Dendritic cell treated with granulocyte-macrophage colony-stimulating factor and Interleukin-4, amounts not matched to agents 40 ng/mL and 50 ng/mL, for 4 days (primary cell): ENCODE measurements around the gene CCDC174.

ENCODE experiments used
- H3K27ac Mint-ChIP-seq: one replicate; pipeline ENCODE4 v1.8.0; 2022; ENCODE audit warnings: mild to moderate bottlenecking, mixed read lengths
- H3K27me3 Mint-ChIP-seq: one replicate; pipeline ENCODE4 v1.8.0; 2022; ENCODE audit warnings: mild to moderate bottlenecking, mixed read lengths
- H3K36me3 Mint-ChIP-seq: one replicate; pipeline ENCODE4 v1.8.0; 2022; ENCODE audit warnings: low read depth, mixed read lengths
- H3K4me1 Mint-ChIP-seq: one replicate; pipeline ENCODE4 v1.8.0; 2022; ENCODE audit warnings: low read depth, mixed read lengths
- H3K4me3 Mint-ChIP-seq: one replicate; pipeline ENCODE4 v1.8.0; 2022; ENCODE audit warnings: mild to moderate bottlenecking, moderate library complexity, mixed read lengths
- H3K9me3 Mint-ChIP-seq: one replicate; pipeline ENCODE4 v1.8.0; 2022; ENCODE audit warnings: mixed read lengths
- intact Hi-C: fragments of 100-400 bp; cut with micrococcal nuclease; formaldehyde crosslinking; loops from one replicate; pipeline ENCODE4 v1.15.0; 2022

CCDC174 gene

DNA sequence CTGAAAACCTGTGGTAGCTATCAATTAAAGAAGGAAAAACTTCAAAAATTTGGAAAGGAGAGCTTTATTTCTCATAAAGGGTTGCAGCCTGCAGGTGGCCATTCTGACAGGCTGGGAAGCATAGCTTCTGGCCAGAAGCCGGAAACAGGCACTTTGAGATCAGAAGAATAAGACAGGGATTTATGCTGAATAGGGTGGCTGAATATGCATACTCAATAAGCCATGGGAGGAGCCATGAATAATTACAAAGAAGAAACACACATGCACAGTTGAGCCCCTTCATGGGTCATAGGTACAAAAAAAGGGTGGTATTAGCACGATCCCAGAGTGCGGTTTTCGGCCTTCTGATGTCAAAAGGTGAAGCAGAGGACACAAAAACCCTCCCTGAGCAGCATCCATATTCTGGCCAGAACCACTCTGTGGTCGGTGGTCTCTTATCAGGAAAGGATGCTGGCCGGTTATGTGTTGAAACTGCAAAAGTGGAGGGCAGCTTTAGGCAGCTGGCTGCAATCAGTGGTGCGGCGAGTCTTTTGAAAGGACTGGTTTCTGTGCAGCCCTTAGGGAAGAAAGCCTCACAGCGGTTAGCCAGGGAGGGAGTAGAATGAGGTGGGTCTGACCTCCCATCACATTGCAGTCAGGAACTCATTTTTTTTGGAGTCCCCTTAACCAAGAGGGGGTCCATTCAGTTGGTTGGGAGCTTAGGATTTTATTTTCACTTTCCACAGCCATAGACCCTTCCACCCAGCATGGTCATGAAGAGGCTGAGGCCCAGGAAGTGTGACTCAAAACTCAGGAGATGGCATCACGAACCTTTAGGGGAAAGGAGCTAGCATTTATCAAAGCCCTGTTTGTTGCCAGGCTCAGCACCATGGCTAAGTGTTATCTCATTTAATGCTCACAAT lies 34.7 kb upstream of the CCDC174 start:
- intact Hi-C loops, result no loop called here
- H3K36me3 Mint-ChIP-seq, result no peaks in the 10 kb centered on the region
- H3K4me3 Mint-ChIP-seq, result no peak overlapping the region
- H3K27me3 Mint-ChIP-seq, result peaks cover 24% of the 10 kb centered on the region
- no peak overlapping the region for H3K27ac Mint-ChIP-seq
- H3K4me1 Mint-ChIP-seq, result no peaks in the 10 kb centered on the region
- H3K9me3 Mint-ChIP-seq, result no peaks in the 10 kb centered on the region

DNA sequence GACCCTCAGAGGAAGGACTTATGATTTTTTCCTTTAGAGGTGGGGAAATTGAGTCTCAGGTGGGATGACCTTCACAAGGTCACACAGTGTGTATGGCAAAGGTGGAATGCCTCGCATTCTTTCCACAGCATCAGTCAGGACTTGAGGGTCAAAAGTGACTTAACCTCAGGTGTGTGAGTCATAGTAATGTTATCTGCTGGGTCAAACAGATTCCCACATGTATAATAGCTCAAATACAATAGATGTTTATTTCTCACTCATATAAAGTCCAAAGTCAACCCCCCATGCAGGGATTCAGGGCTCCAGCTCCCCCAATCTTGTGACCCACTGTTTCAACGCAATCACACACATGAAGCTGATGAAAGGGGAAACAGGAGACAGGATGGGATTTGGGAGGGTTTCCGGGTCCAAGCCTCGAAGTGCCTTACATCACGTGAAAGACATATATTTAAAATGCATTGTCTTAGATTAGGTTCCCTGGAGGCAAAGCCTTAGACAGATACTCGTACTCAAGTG lies 34.0 kb upstream of the CCDC174 start:
- Mint-ChIP-seq H3K36me3 (no peaks in the 10 kb centered on the region), H3K27ac (no peak overlapping the region), H3K4me1 (no peaks in the 10 kb centered on the region), H3K4me3 (no peak overlapping the region), H3K9me3 (no peaks in the 10 kb centered on the region), H3K27me3 (peaks cover 24% of the 10 kb centered on the region)
- intact Hi-C loops, result no loop called here

- H3K27ac Mint-ChIP-seq, result no peak overlapping the region
- no peaks in the 10 kb centered on the region for H3K4me1 Mint-ChIP-seq
- H3K36me3 Mint-ChIP-seq, result no peaks in the 10 kb centered on the region
- H3K27me3 Mint-ChIP-seq, result peaks cover 13% of the 10 kb centered on the region
- H3K9me3 Mint-ChIP-seq, result no peaks in the 10 kb centered on the region
- no peak overlapping the region for H3K4me3 Mint-ChIP-seq
- intact Hi-C loops, result no loop called here
Measured at GRCh38 chr3:14619605-14620004, 32.0 kb upstream of the CCDC174 start.

DNA sequence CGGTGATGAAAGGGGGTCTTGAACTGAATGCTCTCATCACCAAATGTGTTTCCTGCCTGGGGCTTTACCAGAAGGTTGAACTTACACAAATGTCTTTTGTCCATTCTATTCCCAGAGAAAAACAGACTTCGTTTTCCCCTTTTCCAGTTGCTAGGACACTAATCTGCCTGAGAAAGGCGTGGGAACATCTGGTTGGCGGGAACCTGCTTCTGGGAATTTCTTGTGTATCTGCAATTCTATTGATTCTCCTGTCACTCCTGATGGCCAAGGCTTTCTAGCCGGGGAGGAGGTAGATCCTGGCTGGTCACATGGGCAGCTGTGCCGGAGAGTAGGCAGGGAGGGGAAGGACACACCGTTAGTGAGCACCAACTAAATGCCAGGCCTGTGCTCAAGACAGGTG lies 31.1 kb upstream of the CCDC174 start:
- intact Hi-C loops, result no loop called here
- H3K27ac Mint-ChIP-seq, result no peak overlapping the region
- no peaks in the 10 kb centered on the region for H3K9me3 Mint-ChIP-seq
- no peaks in the 10 kb centered on the region for H3K4me1 Mint-ChIP-seq
- H3K4me3 Mint-ChIP-seq, result no peak overlapping the region
- no peaks in the 10 kb centered on the region for H3K36me3 Mint-ChIP-seq
- peaks cover 13% of the 10 kb centered on the region for H3K27me3 Mint-ChIP-seq

- Mint-ChIP-seq H3K4me3 (no peak overlapping the region), H3K27ac (no peak overlapping the region), H3K36me3 (no peaks in the 10 kb centered on the region), H3K9me3 (no peaks in the 10 kb centered on the region), H3K4me1 (no peaks in the 10 kb centered on the region), H3K27me3 (peaks cover 10% of the 10 kb centered on the region)
- intact Hi-C loops, result no loop called here
Measured at GRCh38 chr3:14621093-14621492, 30.5 kb upstream of the CCDC174 start.

- H3K36me3 Mint-ChIP-seq, result no peaks in the 10 kb centered on the region
- peaks cover 8% of the 10 kb centered on the region for H3K27me3 Mint-ChIP-seq
- H3K9me3 Mint-ChIP-seq, result no peaks in the 10 kb centered on the region
- no peak overlapping the region for H3K27ac Mint-ChIP-seq
- intact Hi-C loops, result no loop called here
- no peaks in the 10 kb centered on the region for H3K4me1 Mint-ChIP-seq
- no peak overlapping the region for H3K4me3 Mint-ChIP-seq
Measured at GRCh38 chr3:14622368-14622767, 29.2 kb upstream of the CCDC174 start.

GRCh38 chr3:14623569-14624051 lies 28.0 kb upstream of the CCDC174 start:
- Mint-ChIP-seq H3K4me1 (no peaks in the 10 kb centered on the region), H3K27ac (no peak overlapping the region), H3K4me3 (no peak overlapping the region), H3K27me3 (peaks cover 6% of the 10 kb centered on the region), H3K36me3 (no peaks in the 10 kb centered on the region), H3K9me3 (no peaks in the 10 kb centered on the region)
- intact Hi-C loops, result no loop called here

GRCh38 chr3:14624498-14624897 lies 27.1 kb upstream of the CCDC174 start:
- Mint-ChIP-seq H3K27ac (no peak overlapping the region), H3K4me3 (no peak overlapping the region), H3K36me3 (no peaks in the 10 kb centered on the region), H3K4me1 (no peaks in the 10 kb centered on the region), H3K27me3 (peaks cover 10% of the 10 kb centered on the region), H3K9me3 (no peaks in the 10 kb centered on the region)
- intact Hi-C loops, result no loop called here

DNA sequence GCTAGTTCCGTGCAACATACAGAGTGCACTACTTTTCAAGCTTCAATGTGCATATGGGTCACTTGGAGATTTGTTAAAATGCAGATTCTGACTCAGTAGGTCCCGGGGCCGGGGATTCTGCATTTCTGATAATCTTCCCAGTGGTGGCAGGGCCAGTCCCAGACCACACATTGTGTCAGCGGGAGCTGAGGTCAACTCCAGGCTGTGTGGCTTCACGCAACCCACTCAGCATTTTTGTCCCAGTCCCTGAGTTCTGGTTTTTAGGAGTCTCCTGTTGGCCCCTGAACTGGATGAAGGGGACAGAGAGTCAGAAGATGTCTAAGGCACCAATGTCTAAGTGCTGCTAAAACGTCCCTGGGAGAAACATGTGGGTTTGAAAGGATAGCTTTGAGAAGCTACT lies 26.1 kb upstream of the CCDC174 start:
- Mint-ChIP-seq H3K36me3 (no peaks in the 10 kb centered on the region), H3K4me3 (no peak overlapping the region), H3K27me3 (peaks cover 8% of the 10 kb centered on the region), H3K9me3 (no peaks in the 10 kb centered on the region), H3K4me1 (no peaks in the 10 kb centered on the region), H3K27ac (no peak overlapping the region)
- intact Hi-C loops, result no loop called here

GRCh38 chr3:14627815-14628214 lies 23.7 kb upstream of the CCDC174 start:
- intact Hi-C loops, result no loop called here
- H3K4me1 Mint-ChIP-seq, result no peaks in the 10 kb centered on the region
- peaks cover 8% of the 10 kb centered on the region for H3K27me3 Mint-ChIP-seq
- no peak overlapping the region for H3K27ac Mint-ChIP-seq
- no peaks in the 10 kb centered on the region for H3K9me3 Mint-ChIP-seq
- H3K4me3 Mint-ChIP-seq, result no peak overlapping the region
- H3K36me3 Mint-ChIP-seq, result no peaks in the 10 kb centered on the region

- H3K4me1 Mint-ChIP-seq, result no peaks in the 10 kb centered on the region
- peaks cover 8% of the 10 kb centered on the region for H3K27me3 Mint-ChIP-seq
- no peaks in the 10 kb centered on the region for H3K9me3 Mint-ChIP-seq
- H3K36me3 Mint-ChIP-seq, result no peaks in the 10 kb centered on the region
- no peak overlapping the region for H3K4me3 Mint-ChIP-seq
- H3K27ac Mint-ChIP-seq, result no peak overlapping the region
- intact Hi-C loops, result no loop called here
Measured at GRCh38 chr3:14628406-14628805, 23.2 kb upstream of the CCDC174 start.

- Mint-ChIP-seq H3K27ac (no peak overlapping the region), H3K4me3 (no peak overlapping the region), H3K9me3 (no peaks in the 10 kb centered on the region), H3K27me3 (peaks cover 8% of the 10 kb centered on the region), H3K4me1 (no peaks in the 10 kb centered on the region), H3K36me3 (no peaks in the 10 kb centered on the region)
- intact Hi-C loops, result no loop called here
Measured at GRCh38 chr3:14630404-14631100, 21.0 kb upstream of the CCDC174 start.

DNA sequence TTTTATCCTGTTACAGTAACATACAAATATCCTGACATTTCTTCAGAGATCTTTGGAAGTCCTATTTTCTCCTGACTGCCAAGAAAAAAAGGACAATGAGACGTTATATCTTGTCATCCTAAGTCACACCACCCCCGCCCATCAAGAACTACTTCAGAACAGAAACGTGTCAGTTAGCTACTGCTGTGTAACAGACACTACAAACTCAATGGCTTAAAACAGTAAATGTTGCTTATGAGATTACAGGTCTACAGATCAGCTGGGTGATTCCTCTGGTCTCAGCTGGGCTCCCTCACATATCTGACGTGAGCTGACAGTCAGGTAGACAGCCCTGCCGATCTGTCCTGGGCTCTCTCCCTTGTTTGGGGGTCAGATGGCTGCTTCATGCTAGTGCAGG lies 20.5 kb upstream of the CCDC174 start:
- Mint-ChIP-seq H3K4me3 (no peak overlapping the region), H3K36me3 (no peaks in the 10 kb centered on the region), H3K27me3 (peaks cover 8% of the 10 kb centered on the region), H3K27ac (no peak overlapping the region), H3K9me3 (no peaks in the 10 kb centered on the region), H3K4me1 (no peaks in the 10 kb centered on the region)
- intact Hi-C loops, result no loop called here

GRCh38 chr3:14631687-14632441 lies 19.7 kb upstream of the CCDC174 start:
- no peak overlapping the region for H3K4me3 Mint-ChIP-seq
- no peak overlapping the region for H3K27ac Mint-ChIP-seq
- H3K9me3 Mint-ChIP-seq, result no peaks in the 10 kb centered on the region
- intact Hi-C loops, result no loop called here
- no peaks in the 10 kb centered on the region for H3K36me3 Mint-ChIP-seq
- peaks cover 8% of the 10 kb centered on the region for H3K27me3 Mint-ChIP-seq
- no peaks in the 10 kb centered on the region for H3K4me1 Mint-ChIP-seq
